ENCODE data around the gene PRKG1. TPM values are rescaled to one million over a fixed set of nuclear protein-coding genes. Genes with fewer than 3 reads are reported as not detected.
A peak's percentile ranks its signal among the peaks of the same experiment; 100 is the strongest.

PRKG1 gene
- total RNA-seq, 1 experiment from 2014 or later: 0.09 TPM

DNA sequence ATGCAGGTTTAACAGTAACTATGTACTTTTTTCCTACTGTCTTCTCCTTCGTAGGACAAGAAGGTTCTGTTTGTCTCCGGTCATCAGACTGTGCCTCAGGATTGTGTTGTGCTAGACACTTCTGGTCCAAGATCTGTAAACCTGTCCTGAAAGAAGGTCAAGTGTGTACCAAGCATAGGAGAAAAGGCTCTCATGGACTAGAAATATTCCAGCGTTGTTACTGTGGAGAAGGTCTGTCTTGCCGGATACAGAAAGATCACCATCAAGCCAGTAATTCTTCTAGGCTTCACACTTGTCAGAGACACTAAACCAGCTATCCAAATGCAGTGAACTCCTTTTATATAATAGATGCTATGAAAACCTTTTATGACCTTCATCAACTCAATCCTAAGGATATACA is 1242.2 kb downstream of the PRKG1 start:
- Histone ChIP-seq H3K4me1 (peaks cover 41% of the 10 kb centered on the region), H3K9me3 (no peaks in the 10 kb centered on the region), H3K27me3 (replicated peaks; ENCODE audit: control insufficient read depth, insufficient read depth, low read length) (no peaks in the 10 kb centered on the region), H3K4me3 (ENCODE audit: low read depth, low read length) (peak overlapping the region; percentile 63), H3K36me3 (ENCODE audit: control insufficient read depth, insufficient read depth, low read length) (peaks cover 3% of the 10 kb centered on the region; the same call in 1 of the 2 replicates)
- H3K27ac Mint-ChIP-seq (ENCODE audit: unreplicated experiment): peak overlapping the region; percentile 95
- BruUV-seq (replicated peaks): no TSS peak
- ChIA-PET CTCF (no interaction called here), POLR2A (interaction anchor here (0.5 kb wide), 1 partner anchor 97 kb away, joined by 6 read pairs; no protein-coding TSS in a partner anchor)
- peaks cover 79% of the 10 kb centered on the region for H3K36me3 Mint-ChIP-seq (ENCODE audit: insufficient read depth, unreplicated experiment)
- no peaks in the 10 kb centered on the region for H3K27me3 Mint-ChIP-seq (ENCODE audit: insufficient read depth, unreplicated experiment)
- no peaks in the 10 kb centered on the region for H3K9me3 Mint-ChIP-seq (ENCODE audit: unreplicated experiment)
- peak overlapping the region; percentile 96 for H3K4me3 Mint-ChIP-seq (ENCODE audit: unreplicated experiment)
- TF ChIP-seq, protein P1, sequence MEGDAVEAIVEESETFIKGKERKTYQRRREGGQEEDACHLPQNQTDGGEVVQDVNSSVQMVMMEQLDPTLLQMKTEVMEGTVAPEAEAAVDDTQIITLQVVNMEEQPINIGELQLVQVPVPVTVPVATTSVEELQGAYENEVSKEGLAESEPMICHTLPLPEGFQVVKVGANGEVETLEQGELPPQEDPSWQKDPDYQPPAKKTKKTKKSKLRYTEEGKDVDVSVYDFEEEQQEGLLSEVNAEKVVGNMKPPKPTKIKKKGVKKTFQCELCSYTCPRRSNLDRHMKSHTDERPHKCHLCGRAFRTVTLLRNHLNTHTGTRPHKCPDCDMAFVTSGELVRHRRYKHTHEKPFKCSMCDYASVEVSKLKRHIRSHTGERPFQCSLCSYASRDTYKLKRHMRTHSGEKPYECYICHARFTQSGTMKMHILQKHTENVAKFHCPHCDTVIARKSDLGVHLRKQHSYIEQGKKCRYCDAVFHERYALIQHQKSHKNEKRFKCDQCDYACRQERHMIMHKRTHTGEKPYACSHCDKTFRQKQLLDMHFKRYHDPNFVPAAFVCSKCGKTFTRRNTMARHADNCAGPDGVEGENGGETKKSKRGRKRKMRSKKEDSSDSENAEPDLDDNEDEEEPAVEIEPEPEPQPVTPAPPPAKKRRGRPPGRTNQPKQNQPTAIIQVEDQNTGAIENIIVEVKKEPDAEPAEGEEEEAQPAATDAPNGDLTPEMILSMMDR (IDR thresholded peaks at IDR 0.05; ENCODE audit: insufficient read depth in 1 of 2, low read depth in 1 of 2, low read length in 1 of 2, severe bottlenecking in 1 of 2, unreplicated experiment in 1 of 2): no peak
- H3K4me1 Mint-ChIP-seq (ENCODE audit: low read depth, unreplicated experiment): peaks cover 34% of the 10 kb centered on the region
- no peak for DNase-seq
- intact Hi-C loops (cut with micrococcal nuclease; ENCODE audit: unreplicated experiment): no loop called here

DNA sequence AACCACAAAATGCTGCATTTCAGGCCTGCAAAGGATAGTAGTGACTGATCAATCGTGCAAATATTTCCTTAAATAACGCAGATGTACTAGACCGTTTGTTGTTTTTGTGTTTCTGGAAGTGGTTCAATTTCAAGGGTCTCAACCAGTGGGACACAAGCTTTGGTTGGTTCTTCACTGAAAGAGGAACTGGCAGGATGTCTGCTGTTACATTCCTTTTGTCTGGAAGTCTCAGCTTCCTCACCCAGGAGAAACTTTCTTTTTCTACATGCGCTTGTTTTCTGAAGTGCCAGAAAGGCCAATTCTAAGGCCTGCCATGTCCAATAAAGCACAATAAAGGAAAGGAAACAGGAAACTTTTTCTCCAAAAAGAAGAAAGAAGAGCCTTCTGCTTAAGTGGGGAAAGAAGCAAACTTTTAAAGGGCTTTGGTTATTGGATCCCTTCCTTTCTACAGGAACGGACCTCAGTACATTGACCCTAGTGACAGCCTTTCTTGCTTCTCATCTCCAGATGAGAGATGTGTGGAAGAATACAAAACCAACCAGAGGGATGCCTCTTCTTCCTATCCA is 1243.9 kb downstream of the PRKG1 start:
- TF ChIP-seq, protein P1 (IDR thresholded peaks at IDR 0.05; ENCODE audit: insufficient read depth in 1 of 2, low read depth in 1 of 2, low read length in 1 of 2, severe bottlenecking in 1 of 2, unreplicated experiment in 1 of 2): no peak
- Mint-ChIP-seq H3K4me3 (ENCODE audit: unreplicated experiment) (peak overlapping the region; percentile 96), H3K27ac (ENCODE audit: unreplicated experiment) (peak overlapping the region; percentile 70), H3K4me1 (ENCODE audit: low read depth, unreplicated experiment) (peaks cover 37% of the 10 kb centered on the region), H3K9me3 (ENCODE audit: unreplicated experiment) (no peaks in the 10 kb centered on the region), H3K36me3 (ENCODE audit: insufficient read depth, unreplicated experiment) (peaks cover 86% of the 10 kb centered on the region), H3K27me3 (ENCODE audit: insufficient read depth, unreplicated experiment) (no peaks in the 10 kb centered on the region)
- Histone ChIP-seq H3K4me1 (peaks cover 36% of the 10 kb centered on the region), H3K4me3 (ENCODE audit: low read depth, low read length) (no peak overlapping the region), H3K36me3 (ENCODE audit: control insufficient read depth, insufficient read depth, low read length) (peaks cover 3% of the 10 kb centered on the region; the same call in 1 of the 2 replicates), H3K9me3 (no peaks in the 10 kb centered on the region), H3K27me3 (replicated peaks; ENCODE audit: control insufficient read depth, insufficient read depth, low read length) (no peaks in the 10 kb centered on the region)
- CTCF ChIA-PET: no interaction called here
- intact Hi-C loops (cut with micrococcal nuclease; ENCODE audit: unreplicated experiment): no loop called here
- DNase-seq: no peak
- TSS peak; percentile 75 for BruUV-seq (replicated peaks)
- POLR2A ChIA-PET: no interaction called here

DNA sequence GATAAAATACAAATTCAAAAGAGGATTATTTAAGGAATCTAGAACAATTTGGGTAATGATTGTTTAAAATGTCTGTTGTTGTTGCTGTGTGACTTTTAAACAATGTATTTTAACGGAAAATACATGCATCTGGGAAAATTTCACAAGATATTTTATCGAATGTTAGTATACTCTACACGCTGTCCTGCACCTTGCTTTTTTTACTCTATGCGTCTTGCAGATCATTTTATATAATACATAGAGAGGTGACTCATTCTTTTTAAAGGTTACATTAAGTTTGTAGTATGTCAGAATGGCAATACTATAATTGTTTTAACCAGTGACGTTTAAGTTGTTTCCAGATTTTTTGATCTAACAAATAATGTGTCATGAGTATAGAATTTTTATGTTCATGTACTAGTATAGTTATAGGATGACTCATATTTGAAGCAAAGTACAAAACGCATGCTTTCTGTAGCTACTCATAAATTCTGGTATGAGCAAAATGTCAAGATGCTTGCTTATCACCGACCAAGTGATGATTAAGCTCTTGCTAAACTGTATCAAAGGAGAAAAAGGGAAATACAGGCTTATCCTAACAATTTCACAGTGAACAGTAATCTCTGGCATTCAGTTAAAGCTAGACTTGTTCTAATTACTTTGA is 1244.7 kb downstream of the PRKG1 start:
- no TSS peak for BruUV-seq (replicated peaks)
- H3K9me3 Mint-ChIP-seq (ENCODE audit: unreplicated experiment): no peaks in the 10 kb centered on the region
- H3K27ac Mint-ChIP-seq (ENCODE audit: unreplicated experiment): peak overlapping the region; percentile 70
- TF ChIP-seq, protein P1 (IDR thresholded peaks at IDR 0.05; ENCODE audit: insufficient read depth in 1 of 2, low read depth in 1 of 2, low read length in 1 of 2, severe bottlenecking in 1 of 2, unreplicated experiment in 1 of 2): no peak
- H3K27me3 Mint-ChIP-seq (ENCODE audit: insufficient read depth, unreplicated experiment): no peaks in the 10 kb centered on the region
- H3K36me3 ChIP-seq (ENCODE audit: control insufficient read depth, insufficient read depth, low read length): peaks cover 3% of the 10 kb centered on the region; the same call in 1 of the 2 replicates
- DNase-seq: peak in 1 of 2 experiments; percentile 63
- peaks cover 43% of the 10 kb centered on the region for H3K4me1 ChIP-seq
- H3K4me3 Mint-ChIP-seq (ENCODE audit: unreplicated experiment): peak overlapping the region; percentile 96
- CTCF ChIA-PET: interaction anchor here (0.8 to 1.2 kb wide), 3 partner anchors 147 to 169 kb away, joined by 3 read pairs; no protein-coding TSS in a partner anchor
- POLR2A ChIA-PET: interaction anchor here (0.9 kb wide), 1 partner anchor 169 kb away, joined by 4 read pairs; no protein-coding TSS in a partner anchor
- H3K9me3 ChIP-seq: no peaks in the 10 kb centered on the region
- intact Hi-C loops (cut with micrococcal nuclease; ENCODE audit: unreplicated experiment): loop anchor here (1.0 kb wide), 4 partner anchors 35 to 133 kb away; no protein-coding TSS in a partner anchor
- H3K36me3 Mint-ChIP-seq (ENCODE audit: insufficient read depth, unreplicated experiment): peaks cover 85% of the 10 kb centered on the region
- H3K4me3 ChIP-seq (ENCODE audit: low read depth, low read length): no peak overlapping the region
- peaks cover 37% of the 10 kb centered on the region for H3K4me1 Mint-ChIP-seq (ENCODE audit: low read depth, unreplicated experiment)
- no peaks in the 10 kb centered on the region for H3K27me3 ChIP-seq (replicated peaks; ENCODE audit: control insufficient read depth, insufficient read depth, low read length)

All from Caco-2 (cell line).